ENCODE data around the gene DNAH17.

Gene DNAH17

GRCh38 chr17:78601577-78602190 is 24.5 kb upstream of the DNAH17 start:
- DNase-seq, result no peak

- no peak for DNase-seq
Measured at GRCh38 chr17:78600181-78600721, 23.1 kb upstream of the DNAH17 start.

GRCh38 chr17:78599419-78599818 is 22.2 kb upstream of the DNAH17 start:
- no peak for DNase-seq

- no peak for DNase-seq
Measured at GRCh38 chr17:78598013-78598471, 20.8 kb upstream of the DNAH17 start.

- DNase-seq, result no peak
Measured at GRCh38 chr17:78596871-78597764, 19.9 kb upstream of the DNAH17 start.

- peak in 1 of 5 experiments; percentile 74 for DNase-seq
Measured at GRCh38 chr17:78595135-78595810, 18.1 kb upstream of the DNAH17 start.

GRCh38 chr17:78592991-78593329 is 15.8 kb upstream of the DNAH17 start:
- no peak for DNase-seq

- no peak for DNase-seq
Measured at GRCh38 chr17:78591263-78591671, 14.1 kb upstream of the DNAH17 start.

GRCh38 chr17:78589885-78590284 is 12.7 kb upstream of the DNAH17 start:
- no peak for DNase-seq

- no peak for DNase-seq
Measured at GRCh38 chr17:78589031-78589675, 12.0 kb upstream of the DNAH17 start.

GRCh38 chr17:78588258-78589030 is 11.2 kb upstream of the DNAH17 start:
- DNase-seq, result no peak

- DNase-seq, result no peak
Measured at GRCh38 chr17:78585006-78585630, 7.9 kb upstream of the DNAH17 start.

GRCh38 chr17:78583091-78583490 is 5.9 kb upstream of the DNAH17 start:
- no peak for DNase-seq

- no peak for DNase-seq
Measured at GRCh38 chr17:78581304-78581703, 4.1 kb upstream of the DNAH17 start.

GRCh38 chr17:78580277-78580804 is 3.1 kb upstream of the DNAH17 start:
- no peak for DNase-seq

- DNase-seq, result no peak
Measured at GRCh38 chr17:78576389-78577112, 645 bp downstream of the DNAH17 start.

- no peak for DNase-seq
Measured at GRCh38 chr17:78575899-78576298, 1.3 kb downstream of the DNAH17 start.

- DNase-seq, result no peak
Measured at GRCh38 chr17:78575340-78575739, 1.9 kb downstream of the DNAH17 start.

GRCh38 chr17:78573955-78574354 is 3.2 kb downstream of the DNAH17 start:
- DNase-seq, result no peak
